Activated B cell treated with CpG ODN at 0.5 μM for 24 hours (primary cell): ENCODE data around the gene GOLGA3. TPM values are rescaled to one million over a fixed set of nuclear protein-coding genes. Genes with fewer than 3 reads are reported as not detected.
"Not testable (repeated sequence)": the region's sequence is repeated elsewhere in the genome, so short reads cannot be mapped to it uniquely, and the experiment has no call there.

ENCODE experiments used
- ATAC-seq: fragments of 200-7000 bp; cut with Tn5 transposase; one replicate; pipeline ENCODE4 v1.10.0; 2021; ENCODE audit warnings: low read depth, mild to moderate bottlenecking, moderate library complexity
- CTCF ChIA-PET: fragments of 350-600 bp; sonication (Branson Sonifier 250); formaldehyde crosslinking; loops from one replicate; lab custom pipeline; 2021; ENCODE audit warnings: antibody characterized with exemption; lab: Charles Lee
- POLR2A ChIA-PET: fragments of 350-600 bp; sonication (Branson Sonifier 250); formaldehyde crosslinking; loops from one replicate; lab custom pipeline; 2021; ENCODE audit warnings: antibody characterized with exemption; lab: Charles Lee
- DNase-seq: peaks from one replicate; pipeline ENCODE4 v3.0.0; 2022
- H3K27ac Mint-ChIP-seq: one replicate; pipeline ENCODE4 v1.8.0; 2020; ENCODE audit warnings: mixed read lengths
- H3K27me3 Mint-ChIP-seq: one replicate; pipeline ENCODE4 v1.8.0; 2021; ENCODE audit warnings: mixed read lengths
- H3K36me3 Mint-ChIP-seq: one replicate; pipeline ENCODE4 v1.8.0; 2021; ENCODE audit warnings: low read depth, mixed read lengths
- H3K4me1 Mint-ChIP-seq: one replicate; pipeline ENCODE4 v1.8.0; 2021; ENCODE audit warnings: mixed read lengths
- H3K4me3 Mint-ChIP-seq: one replicate; pipeline ENCODE4 v1.8.0; 2020; ENCODE audit warnings: mild to moderate bottlenecking, mixed read lengths
- H3K9me3 Mint-ChIP-seq: one replicate; pipeline ENCODE4 v1.8.0; 2020; ENCODE audit warnings: mixed read lengths
- CTCF ChIP-seq: fragments of 200-600 bp; IDR thresholded peaks from one replicate; pipeline ENCODE4 v1.8.0; 2022; ENCODE audit warnings: antibody characterized with exemption, mild to moderate bottlenecking
- intact Hi-C: fragments of 100-400 bp; cut with micrococcal nuclease; formaldehyde crosslinking; loops from one replicate; pipeline ENCODE4 v1.15.1; 2024
- total RNA-seq: library from RNA; stranded (reverse); gene quantifications from 2 replicates; pipeline ENCODE4 v1.2.3, GENCODE V29; 2022

The GOLGA3 gene
- total RNA-seq, 1 donor from 2014 or later = 52.4 TPM

GRCh38 chr12:132783917-132784531 lies 44.6 kb downstream of the GOLGA3 start:
- no peak for ATAC-seq
- Mint-ChIP-seq H3K36me3 (peaks cover 86% of the 10 kb centered on the region), H3K27ac (no peak overlapping the region), H3K4me3 (no peak overlapping the region), H3K9me3 (no peaks in the 10 kb centered on the region), H3K4me1 (no peaks in the 10 kb centered on the region), H3K27me3 (no peaks in the 10 kb centered on the region)
- POLR2A ChIA-PET = no interaction called here
- CTCF ChIA-PET = no interaction called here
- intact Hi-C loops = no loop called here
- no peak for DNase-seq
- no peak for TF ChIP-seq CTCF

- POLR2A ChIA-PET = interaction anchor here (0.6 to 1.4 kb wide), 3 partner anchors 16 to 21 kb away, joined by 3 to 5 read pairs (median 3); no protein-coding TSS in a partner anchor
Measured at GRCh38 chr12:132781938-132782337, 46.7 kb downstream of the GOLGA3 start.

GRCh38 chr12:132779781-132780353 lies 48.8 kb downstream of the GOLGA3 start:
- H3K27ac Mint-ChIP-seq = no peak overlapping the region
- no peak overlapping the region for H3K4me3 Mint-ChIP-seq
- ATAC-seq = no peak
- H3K4me1 Mint-ChIP-seq = no peaks in the 10 kb centered on the region
- H3K27me3 Mint-ChIP-seq = no peaks in the 10 kb centered on the region
- intact Hi-C loops = no loop called here
- no peaks in the 10 kb centered on the region for H3K9me3 Mint-ChIP-seq
- peaks cover 82% of the 10 kb centered on the region for H3K36me3 Mint-ChIP-seq
- DNase-seq = no peak
- CTCF ChIA-PET = no interaction called here
- POLR2A ChIA-PET = no interaction called here
- TF ChIP-seq CTCF = no peak

More at GRCh38 chr12:132781938-132782337, 46.7 kb downstream of the GOLGA3 start:
- CTCF ChIA-PET = no interaction called here
- no peak for DNase-seq
- Mint-ChIP-seq H3K4me3 (no peak overlapping the region), H3K27me3 (no peaks in the 10 kb centered on the region), H3K27ac (no peak overlapping the region), H3K9me3 (no peaks in the 10 kb centered on the region), H3K36me3 (peaks cover 84% of the 10 kb centered on the region), H3K4me1 (no peaks in the 10 kb centered on the region)
- ATAC-seq = no peak
- intact Hi-C loops = no loop called here
- no peak for TF ChIP-seq CTCF

- Mint-ChIP-seq H3K27ac (no peak overlapping the region), H3K4me3 (no peak overlapping the region), H3K36me3 (peaks cover 79% of the 10 kb centered on the region), H3K27me3 (no peaks in the 10 kb centered on the region), H3K4me1 (peaks cover 7% of the 10 kb centered on the region), H3K9me3 (no peaks in the 10 kb centered on the region)
- POLR2A ChIA-PET = no interaction called here
- CTCF ChIA-PET = no interaction called here
- ATAC-seq (no peak), DNase-seq (no peak)
- intact Hi-C loops = no loop called here
- no peak for TF ChIP-seq CTCF
Measured at GRCh38 chr12:132777614-132778013, 51.1 kb downstream of the GOLGA3 start.

GRCh38 chr12:132776816-132777568 lies 51.7 kb downstream of the GOLGA3 start:
- peaks cover 77% of the 10 kb centered on the region for H3K36me3 Mint-ChIP-seq
- ChIA-PET CTCF (no interaction called here), POLR2A (no interaction called here)
- H3K27me3 Mint-ChIP-seq = no peaks in the 10 kb centered on the region
- intact Hi-C loops = no loop called here
- H3K27ac Mint-ChIP-seq = no peak overlapping the region
- DNase-seq (no peak), ATAC-seq (no peak)
- H3K4me3 Mint-ChIP-seq = no peak overlapping the region
- no peaks in the 10 kb centered on the region for H3K9me3 Mint-ChIP-seq
- H3K4me1 Mint-ChIP-seq = peaks cover 14% of the 10 kb centered on the region
- TF ChIP-seq CTCF = no peak

GRCh38 chr12:132776230-132776625 lies 52.4 kb downstream of the GOLGA3 start:
- H3K4me3 Mint-ChIP-seq, ATAC-seq, intact Hi-C loops, H3K27me3 Mint-ChIP-seq, H3K27ac Mint-ChIP-seq, H3K9me3 Mint-ChIP-seq, DNase-seq: not testable (repeated sequence)
- ChIA-PET CTCF (interaction anchor here (0.6 kb wide), 1 partner anchor 20 kb away, joined by 3 read pairs; no protein-coding TSS in a partner anchor), POLR2A (interaction anchor here (0.6 kb wide), 1 partner anchor 143 kb away, joined by 6 read pairs; no protein-coding TSS in a partner anchor)
- peaks cover 70% of the 10 kb centered on the region for H3K36me3 Mint-ChIP-seq
- H3K4me1 Mint-ChIP-seq = peaks cover 21% of the 10 kb centered on the region
